GDM1 (cell line): ENCODE measurements around the gene FCGR3A.
"Not testable (repeated sequence)": the region's sequence is repeated elsewhere in the genome, so short reads cannot be mapped to it uniquely, and the experiment has no call there.

ENCODE experiments used
- DNase-seq: peaks from one replicate; lab custom pipeline; 2025; lab: John Stamatoyannopoulos, UW

The FCGR3A gene

GRCh38 chr1:161556990-161557389 lies 7.4 kb upstream of the FCGR3A start:
- not testable (repeated sequence) for DNase-seq

- not testable (repeated sequence) for DNase-seq
These were observed 6.5 kb upstream of the FCGR3A start for GRCh38 chr1:161556143-161556542.

- not testable (repeated sequence) for DNase-seq
These were observed 5.3 kb upstream of the FCGR3A start for GRCh38 chr1:161554815-161555417.

- not testable (repeated sequence) for DNase-seq
These were observed 4.7 kb upstream of the FCGR3A start for GRCh38 chr1:161554340-161554739.

DNA sequence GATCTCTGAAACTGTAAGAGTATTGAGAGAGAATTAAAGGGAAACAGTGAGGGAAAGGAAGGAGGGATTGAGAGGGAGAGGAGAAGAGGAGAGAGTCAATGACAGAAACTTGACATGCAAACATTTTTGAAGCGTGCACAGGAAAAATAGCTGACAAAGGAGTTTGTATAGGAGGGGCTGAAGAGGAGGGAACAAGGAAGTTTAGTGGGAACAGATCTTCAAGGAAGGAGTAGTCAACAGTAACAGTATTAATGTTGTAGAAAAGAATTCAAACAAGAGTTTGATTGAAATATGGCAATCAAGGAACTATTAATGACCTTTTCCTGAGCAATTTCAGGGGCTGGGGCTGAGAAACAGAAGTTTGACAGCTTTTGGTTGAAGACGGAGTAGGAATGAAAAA lies 4.0 kb upstream of the FCGR3A start:
- DNase-seq: not testable (repeated sequence)

- not testable (repeated sequence) for DNase-seq
These were observed 1.3 kb upstream of the FCGR3A start for GRCh38 chr1:161550942-161551341.

DNA sequence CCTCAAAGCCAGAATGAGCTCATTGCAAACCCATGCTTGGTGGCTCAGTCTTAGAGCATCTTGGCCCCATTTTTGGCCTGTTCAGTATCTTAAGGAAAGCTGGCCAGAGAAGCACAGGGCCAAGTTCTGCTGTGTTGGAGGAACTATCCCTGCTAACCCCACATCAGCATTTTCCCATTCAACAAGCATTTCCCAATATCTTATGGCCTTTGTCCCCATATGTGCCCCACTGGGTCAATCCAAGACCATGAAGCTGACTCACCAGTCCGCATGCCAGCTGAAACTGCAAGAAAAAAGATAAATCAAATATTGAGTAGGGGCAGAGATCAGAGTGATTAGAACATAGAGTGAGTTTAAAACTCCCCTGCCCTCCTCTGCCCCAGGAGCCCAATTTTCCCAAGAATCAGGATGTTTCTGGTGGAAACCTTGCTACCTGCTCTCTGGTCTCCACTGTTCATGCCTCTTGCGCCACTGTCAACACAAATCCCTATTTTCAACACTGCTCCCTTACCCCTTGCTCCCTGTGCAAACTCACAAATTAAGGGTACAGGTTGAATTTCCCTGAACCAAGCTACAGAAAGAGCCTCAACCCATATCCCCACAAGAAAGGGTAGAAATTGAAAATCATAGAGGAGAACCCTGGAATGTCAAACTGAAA lies 740 bp downstream of the FCGR3A start:
- not testable (repeated sequence) for DNase-seq

GRCh38 chr1:161547995-161548741 lies 1.4 kb downstream of the FCGR3A start:
- DNase-seq: not testable (repeated sequence)

- DNase-seq: not testable (repeated sequence)
These were observed 4.5 kb downstream of the FCGR3A start for GRCh38 chr1:161545005-161545731.

DNA sequence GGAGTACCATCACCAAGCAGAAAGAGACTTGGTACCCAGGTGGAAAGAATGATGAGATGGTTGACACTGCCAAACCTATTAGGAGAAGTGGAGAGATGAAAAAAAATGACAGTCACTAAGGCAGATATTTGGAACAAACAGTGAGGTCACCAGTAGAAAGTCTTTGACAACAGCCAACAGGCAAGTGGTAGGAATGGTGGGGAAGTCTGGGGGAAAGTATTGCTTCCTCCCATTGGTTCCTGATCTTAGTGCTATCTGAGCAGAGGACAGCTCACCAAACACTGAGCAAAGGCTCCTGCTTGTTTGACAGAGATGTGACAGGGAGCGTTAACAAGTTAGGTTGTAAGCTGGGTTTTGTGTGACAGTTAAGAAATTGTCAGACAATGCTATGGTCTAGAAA lies 6.5 kb downstream of the FCGR3A start:
- DNase-seq: not testable (repeated sequence)

GRCh38 chr1:161542091-161542559 lies 7.5 kb downstream of the FCGR3A start:
- not testable (repeated sequence) for DNase-seq

GRCh38 chr1:161540570-161540960 lies 9.1 kb downstream of the FCGR3A start:
- DNase-seq: not testable (repeated sequence)

DNA sequence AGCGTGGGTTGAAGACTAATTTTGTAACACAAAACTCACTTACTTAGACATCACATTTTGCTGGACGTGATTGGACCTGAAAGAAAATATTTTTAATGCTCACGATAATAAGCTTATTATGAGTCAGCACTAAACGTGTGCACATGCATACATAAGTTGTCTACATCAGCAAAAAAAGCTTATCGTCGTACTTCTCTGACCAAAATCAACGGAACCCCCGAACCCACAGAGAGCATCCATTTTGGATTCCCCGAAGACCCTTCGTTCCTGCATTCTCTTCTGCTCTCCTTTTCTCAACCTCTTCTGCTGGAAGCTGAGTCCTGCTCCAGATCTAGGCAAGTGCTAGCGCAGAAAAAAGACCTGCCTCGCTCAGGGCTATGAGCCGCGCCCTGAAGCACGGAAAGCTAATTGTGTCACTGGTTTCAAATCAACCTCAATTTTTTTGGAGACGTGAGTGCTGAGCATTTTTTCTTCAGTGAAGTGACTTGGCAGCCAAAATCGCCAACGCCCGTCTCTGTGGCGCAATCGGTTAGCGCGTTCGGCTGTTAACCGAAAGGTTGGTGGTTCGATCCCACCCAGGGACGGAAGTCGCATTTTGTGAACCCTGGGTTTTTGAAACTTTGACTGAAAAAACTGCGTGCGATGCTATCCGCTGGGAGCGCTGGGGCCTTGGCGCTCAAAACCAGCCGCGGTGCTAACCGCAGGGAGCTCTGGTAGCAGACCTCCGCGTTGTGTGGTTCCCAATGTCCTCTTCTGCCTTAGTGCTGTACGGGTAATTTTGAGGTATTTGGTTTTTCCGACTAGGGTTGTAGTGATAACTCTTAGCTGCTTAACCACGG lies 9.7 kb downstream of the FCGR3A start:
- DNase-seq: peak; percentile 70

DNA sequence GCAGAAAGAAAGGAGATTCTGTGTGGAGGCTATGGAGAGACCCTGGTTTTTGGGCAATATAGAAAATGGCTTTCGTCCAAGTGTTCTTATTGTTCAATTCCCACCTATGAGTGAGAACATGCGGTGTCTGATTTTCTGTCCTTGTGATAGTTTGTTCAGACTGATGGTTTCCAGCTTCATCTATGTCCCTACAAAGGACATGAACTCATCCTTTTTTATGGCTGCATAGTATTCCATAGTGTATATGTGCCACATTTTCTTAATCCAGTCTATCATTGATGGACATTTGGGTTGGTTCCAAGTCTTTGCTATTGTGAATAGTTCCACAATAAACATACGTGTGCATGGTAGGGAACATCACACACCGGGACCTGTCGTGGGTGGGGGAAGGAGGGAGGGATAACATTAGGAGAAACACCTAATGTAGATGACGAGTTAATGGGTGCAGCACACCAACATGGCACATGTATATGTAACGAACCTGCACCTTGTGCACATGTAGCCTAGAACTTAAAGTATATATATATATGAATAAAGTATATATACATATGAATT lies 10.6 kb downstream of the FCGR3A start:
- not testable (repeated sequence) for DNase-seq

DNA sequence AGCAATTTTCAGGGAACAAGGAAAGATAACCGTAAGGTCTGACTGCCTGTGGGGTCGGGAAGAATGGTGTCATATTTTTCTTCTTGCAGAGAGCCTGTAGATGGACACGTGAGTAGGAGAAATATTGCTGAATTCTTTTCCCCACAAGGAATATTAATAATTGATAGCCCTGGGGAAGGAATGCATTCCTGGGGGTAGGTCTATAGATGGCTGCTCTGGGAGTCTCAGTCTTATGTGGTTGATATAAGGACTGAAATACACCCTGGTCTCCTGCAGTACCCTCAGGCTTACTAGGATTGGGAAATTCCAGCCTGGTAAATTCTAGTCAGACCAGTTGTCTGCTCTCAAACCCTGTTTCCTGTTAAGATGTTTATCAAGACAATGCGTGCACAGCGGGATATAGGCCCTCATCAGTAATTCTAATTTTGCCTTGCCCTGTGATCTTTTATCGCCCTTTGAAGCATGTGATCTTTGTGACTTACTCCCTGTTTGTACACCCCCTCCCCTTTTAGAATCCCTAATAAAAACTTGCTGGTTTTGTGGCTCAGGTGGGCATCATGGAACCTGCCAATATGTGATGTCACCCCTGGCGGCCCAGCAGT lies 12.4 kb downstream of the FCGR3A start:
- DNase-seq: not testable (repeated sequence)

- not testable (repeated sequence) for DNase-seq
These were observed 16.7 kb downstream of the FCGR3A start for GRCh38 chr1:161532644-161533567.

GRCh38 chr1:161531986-161532643 lies 17.5 kb downstream of the FCGR3A start:
- no peak for DNase-seq

- peak; percentile 84 for DNase-seq
These were observed 18.7 kb downstream of the FCGR3A start for GRCh38 chr1:161530671-161531641.
